GM12878 (cell line): ENCODE results near the gene TBCE. TPM values are rescaled to one million over a fixed set of nuclear protein-coding genes. Genes with fewer than 3 reads are reported as not detected.

Experiments used
- ATAC-seq: fragments of 200-7000 bp; cut with Tn5 transposase; 3 replicates; pipeline ENCODE4 v1.9.1; 2020; ENCODE audit warnings: mild to moderate bottlenecking, moderate library complexity
- BruUV-seq: library from RNA; stranded (reverse); fragments of 400-500 nt; replicated peaks from 2 replicates; lab custom pipeline; 2021; lab: Mats Ljungman, UMichigan
- CTCF ChIA-PET: fragments of 300-600 bp; sonication (Branson Sonifier 250); formaldehyde crosslinking; extraction: SDS; loops from one replicate; lab custom pipeline; 2021; ENCODE audit warnings: inconsistent platforms; lab: Yijun Ruan, JAX
- POLR2A ChIA-PET: fragments of 350-600 bp; formaldehyde crosslinking; extraction: SDS; loops from one replicate; lab custom pipeline; 2021; ENCODE audit warnings: inconsistent platforms; lab: Charles Lee
- RAD21 ChIA-PET: fragments of 300-600 bp; sonication (Branson Sonifier 250); formaldehyde crosslinking; loops from one replicate; lab custom pipeline; 2023; ENCODE audit warnings: antibody characterized with exemption; ENCODE audit not compliant: unreplicated experiment; lab: Charles Lee
- SMC1A ChIA-PET: fragments of 300-600 bp; sonication (Branson Sonifier 250); formaldehyde crosslinking; loops from one replicate; lab custom pipeline; 2023; ENCODE audit not compliant: unreplicated experiment, uncharacterized antibody; lab: Charles Lee
- DNase-seq: peaks from one replicate; pipeline ENCODE4 v3.0.0-alpha.2; 2011; ENCODE audit warnings: low read depth, low spot score
- FAIRE-seq: peaks from 3 replicates; lab custom pipeline; 2011; peaks lifted over from hg19 to GRCh38; lab: Jason Lieb, UNC
- H2AFZ ChIP-seq: 2 replicates; pipeline ENCODE4 v1.6.0; 2011; ENCODE audit warnings: low read depth, low read length, control low read depth; ENCODE audit not compliant: control insufficient read depth
- H3K27ac ChIP-seq: 2 replicates; pipeline ENCODE4 v1.5.1; 2011; ENCODE audit warnings: control low read depth; ENCODE audit not compliant: control insufficient read depth, insufficient read depth
- H3K27me3 ChIP-seq, 2 experiments: replicated peaks in 1 of 2; 2 replicates each; pipeline versions ENCODE4 v1.6.0 to v1.6.1; 2011; ENCODE audit warnings: low read length in 1 of 2; ENCODE audit not compliant: control insufficient read depth in 2 of 2, insufficient read depth in 2 of 2
- H3K36me3 ChIP-seq, 2 experiments: 2 replicates each; pipeline ENCODE4 v1.5.1; 2011; ENCODE audit warnings: low read length in 1 of 2; ENCODE audit not compliant: control insufficient read depth in 2 of 2, insufficient read depth in 2 of 2
- H3K4me1 ChIP-seq: 2 replicates; pipeline ENCODE4 v1.6.1; 2011; ENCODE audit warnings: mild to moderate bottlenecking, low read length, moderate library complexity, mixed read lengths; ENCODE audit not compliant: control insufficient read depth, insufficient read depth
- H3K4me2 ChIP-seq: 2 replicates; pipeline ENCODE4 v1.6.0; 2011; ENCODE audit warnings: control low read depth; ENCODE audit not compliant: control insufficient read depth, insufficient read depth
- H3K4me3 ChIP-seq: fragments of 200-600 bp; sonication (generic); 2 replicates; pipeline ENCODE4 v1.5.1; 2016
- H3K79me2 ChIP-seq: 2 replicates; pipeline ENCODE4 v1.6.0; 2011; ENCODE audit warnings: low read length; ENCODE audit not compliant: control insufficient read depth, insufficient read depth
- H3K9ac ChIP-seq: 2 replicates; pipeline ENCODE4 v1.8.0; 2011; ENCODE audit warnings: low read length, control low read depth, mixed read lengths; ENCODE audit not compliant: control insufficient read depth, insufficient read depth
- H3K9me3 ChIP-seq: replicated peaks from 3 replicates; pipeline ENCODE4 v1.5.1; 2011; ENCODE audit warnings: mild to moderate bottlenecking, low read length; ENCODE audit not compliant: control insufficient read depth, insufficient read depth
- H4K20me1 ChIP-seq: 2 replicates; pipeline ENCODE4 v1.6.0; 2011; ENCODE audit not compliant: control insufficient read depth, insufficient read depth
- BACH1 ChIP-seq: fragments of 450-650 bp; IDR thresholded peaks from 2 replicates; pipeline ENCODE4 v1.6.1; 2017; ENCODE audit warnings: mild to moderate bottlenecking, borderline replicate concordance
- CREB1 ChIP-seq: IDR thresholded peaks from 2 replicates; pipeline ENCODE4 v1.6.1; 2012; ENCODE audit warnings: low read depth, mild to moderate bottlenecking, inconsistent platforms
- CREM ChIP-seq: IDR thresholded peaks from 2 replicates; pipeline ENCODE4 v1.6.1; 2014; ENCODE audit warnings: antibody characterized with exemption, low read depth
- ETV6 ChIP-seq, 2 experiments: fragments of 450-650 bp in 1 of 2; IDR thresholded peaks in 1 of 2; conservative IDR thresholded peaks in 1 of 2; 2 replicates each; pipeline ENCODE4 v1.6.1; 2014; ENCODE audit warnings: antibody characterized with exemption in 1 of 2, borderline replicate concordance in 1 of 2, low read depth in 1 of 2, mild to moderate bottlenecking in 1 of 2, moderate library complexity in 1 of 2
- FOXK2 ChIP-seq: fragments of 450-650 bp; IDR thresholded peaks from 2 replicates; pipeline ENCODE4 v1.6.1; 2017; ENCODE audit warnings: mild to moderate bottlenecking, moderate library complexity
- IKZF1 ChIP-seq: fragments of 450-650 bp; conservative IDR thresholded peaks from 2 replicates; pipeline ENCODE4 v1.6.1; 2017; ENCODE audit warnings: antibody characterized with exemption, mild to moderate bottlenecking
- LARP7 ChIP-seq: fragments of 450-650 bp; IDR thresholded peaks from 2 replicates; pipeline ENCODE4 v1.6.1; 2017; ENCODE audit warnings: mild to moderate bottlenecking
- NR2F1 ChIP-seq: fragments of 450-650 bp; conservative IDR thresholded peaks from 2 replicates; pipeline ENCODE4 v1.6.1; 2017; ENCODE audit warnings: mild to moderate bottlenecking
- POLR2AphosphoS5 ChIP-seq: IDR thresholded peaks from 2 replicates; pipeline ENCODE4 v1.6.1; 2011; ENCODE audit warnings: mild to moderate bottlenecking, low read length, inconsistent platforms
- RELB ChIP-seq: fragments of 450-650 bp; IDR thresholded peaks from 2 replicates; pipeline ENCODE4 v1.6.1; 2017; ENCODE audit warnings: low read depth, mild to moderate bottlenecking, moderate library complexity
- TARDBP ChIP-seq: IDR thresholded peaks from 2 replicates; pipeline ENCODE4 v1.6.1; 2016; ENCODE audit warnings: borderline replicate concordance
- YY1 ChIP-seq: IDR thresholded peaks from 2 replicates; pipeline ENCODE4 v1.6.1; 2011; ENCODE audit warnings: low read depth, mild to moderate bottlenecking, low read length
- ZNF217 ChIP-seq: fragments of 450-650 bp; IDR thresholded peaks from 2 replicates; pipeline ENCODE4 v1.6.1; 2017; ENCODE audit warnings: antibody characterized with exemption, mild to moderate bottlenecking
- ZNF24 ChIP-seq: fragments of 450-650 bp; IDR thresholded peaks from 2 replicates; pipeline ENCODE4 v1.6.1; 2017; ENCODE audit warnings: antibody characterized with exemption, mild to moderate bottlenecking
- ZNF687 ChIP-seq: fragments of 450-650 bp; IDR thresholded peaks from 2 replicates; pipeline ENCODE4 v1.6.1; 2017; ENCODE audit warnings: mild to moderate bottlenecking, moderate library complexity
- WGBS: methylation state at CpG from one replicate; pipeline ENCODE4 v1.1.6; 2016; ENCODE audit warnings: low lambda C conversion rate; ENCODE audit not compliant: insufficient replicate concordance, insufficient coverage; ENCODE audit errors: missing lambda C conversion rate; 5-methylcytosine and 5-hydroxymethylcytosine counted together
- in situ Hi-C: fragments of 300-500 bp; cut with MboI; formaldehyde crosslinking; loops from 9 replicates; pipeline ENCODE4 v1.14.3; 2018; ENCODE audit warnings: mixed read lengths
- intact Hi-C: fragments of 100-400 bp; cut with micrococcal nuclease; formaldehyde crosslinking; loops from one replicate; pipeline ENCODE4 v1.14.2; 2022; ENCODE audit not compliant: unreplicated experiment
- polyA plus RNA-seq, 11 experiments: library from polyadenylated mRNA; depleted of rRNA in 4 of 11; unstranded in 6 of 11; stranded (reverse) in 5 of 11; fragments of >200 nt; fragmentation: Nextera tagmentation in 4 of 11; fragmentation: Illumina TruSeq in 1 of 11; extraction: Ambion mirVana in 4 of 11; extraction: Trizol in 1 of 11; gene quantifications; 1 replicate in 1 of 11; 2 replicates in 10 of 11; pipeline versions ENCODE4 v1.2.1 to v1.2.3, GENCODE V29; 2011 to 2016; ENCODE audit warnings: inconsistent platforms in 2 of 11, missing spikeins in 2 of 11, low read depth in 1 of 11
- total RNA-seq, 4 experiments: library from RNA; depleted of rRNA in 3 of 4; stranded (reverse); fragments of >200 nt in 3 of 4; fragmentation: Illumina TruSeq in 1 of 4; extraction: Trizol in 1 of 4; gene quantifications; 2 replicates each; pipeline versions ENCODE4 v1.2.1 to v1.2.3, GENCODE V29; 2013 to 2021

TBCE gene
- total and polyA plus RNA-seq, 10 of the 15 experiments (the other 5 are each of a cell fraction or from before 2014, with no cell fraction given) = 22.7 to 48.7 (median 29.2) TPM

GRCh38 chr1:235326719-235327558 is 40.3 kb upstream of the TBCE start:
- Histone ChIP-seq H3K27me3 (no peaks in the 10 kb centered on the region), H4K20me1 (peaks cover 2% of the 10 kb centered on the region), H3K4me2 (peak overlapping the region; percentile 86), H3K36me3 (peaks cover 0 to 3% of the 10 kb centered on the region in 2 experiments; a peak in 1 of 4 replicates), H3K9me3 (no peaks in the 10 kb centered on the region; the same call in 2 of the 3 replicates), H3K27ac (peak overlapping the region; percentile 83), H3K9ac (peak overlapping the region; percentile 96), H3K4me3 (peak overlapping the region; percentile 84), H2AFZ (peak overlapping the region; percentile 2), H3K4me1 (peaks cover 8% of the 10 kb centered on the region; the same call in 1 of the 2 replicates), H3K79me2 (peaks cover 90% of the 10 kb centered on the region)
- BruUV-seq = no TSS peak
- POLR2A ChIA-PET = interaction anchor here (0.8 to 3.5 kb wide), 4 partner anchors 9 to 65 kb away, joined by 4 to 16 read pairs (median 6); no protein-coding TSS in a partner anchor
- ATAC-seq = peak; percentile 10
- in situ Hi-C loops (no loop called here), intact Hi-C loops (loop anchor here (5.0 kb wide), 2 partner anchors 175 to 200 kb away; partner anchors contain the start of genes B3GALNT2 and TOMM20)
- CTCF ChIA-PET = interaction anchor here (0.6 to 2.8 kb wide), 3 partner anchors 9 to 90 kb away, joined by 3 to 16 read pairs (median 3); no protein-coding TSS in a partner anchor
- under 1% methylated on average over 77 of the region's 78 CpGs for WGBS
- peak; percentile 71 for FAIRE-seq
- peak; percentile 32 for DNase-seq
- SMC1A ChIA-PET = interaction anchor here (1.4 to 4.3 kb wide), 3 partner anchors 55 to 75 kb away, joined by 5 to 21 read pairs (median 6); no protein-coding TSS in a partner anchor
- RAD21 ChIA-PET = interaction anchor here (2.9 kb wide), 1 partner anchor 68 kb away, joined by 15 read pairs; no protein-coding TSS in a partner anchor
- TF ChIP-seq FOXK2 = no peak
- TF ChIP-seq IKZF1 = peak; percentile 71
- TF ChIP-seq LARP7 = peak; percentile 77; the same call in 1 of the 2 replicates
- TF ChIP-seq CREB1 = peak; percentile 52; the same call in 1 of the 2 replicates
- TF ChIP-seq POLR2AphosphoS5 = peak; percentile 40; the same call in 1 of the 2 replicates
- TF ChIP-seq TARDBP = 0 out of 2 replicates have a peak, but pooled peaks have one; percentile 43
- peak in 1 of 2 experiments; percentile 93; a peak in 2 of 4 replicates for TF ChIP-seq ETV6 (conservative IDR thresholded peaks at IDR 0.05 in 1 of 2, IDR thresholded peaks at IDR 0.05 in 1 of 2; ENCODE audit: borderline replicate concordance in 1 of 2, low read depth in 1 of 2)
- no peak for TF ChIP-seq ZNF24
- TF ChIP-seq YY1 = peak; percentile 77; the same call in 1 of the 2 replicates
- TF ChIP-seq ZNF217 = 0 out of 2 replicates have a peak, but pooled peaks have one; percentile 18
- TF ChIP-seq BACH1 = 0 out of 2 replicates have a peak, but pooled peaks have one; percentile 78
- TF ChIP-seq NR2F1 = peak; percentile 29
- peak; percentile 35 for TF ChIP-seq CREM
- peak; percentile 41; the same call in 1 of the 2 replicates for TF ChIP-seq RELB
- 0 out of 2 replicates have a peak, but pooled peaks have one; percentile 30 for TF ChIP-seq ZNF687
